LNCAP (cell line): ENCODE data around the gene PLAC1.

Source experiments
- CTCF ChIP-seq: fragments of 450-650 bp; IDR thresholded peaks from 2 replicates; pipeline ENCODE4 v1.5.1; 2017; ENCODE audit warnings: mild to moderate bottlenecking

The PLAC1 gene

DNA sequence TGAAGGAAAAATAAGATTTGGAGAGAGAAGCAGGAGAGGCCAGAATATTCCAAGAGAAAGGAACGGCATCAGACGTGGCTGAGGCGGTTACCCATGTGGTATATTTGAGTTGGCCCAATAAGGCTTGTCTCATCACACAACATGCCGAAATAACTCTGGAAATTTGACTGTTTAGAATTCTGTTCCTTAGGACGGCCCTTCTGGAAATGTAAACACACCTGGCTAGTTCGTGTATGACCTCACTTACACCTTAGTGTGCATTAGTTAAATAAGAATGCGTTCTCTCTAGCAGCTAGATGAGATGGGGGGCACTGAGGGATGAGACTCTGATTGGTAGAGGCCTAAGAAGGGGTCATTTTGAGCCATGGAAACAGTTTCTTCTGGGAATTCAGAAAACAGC lies 33.2 kb upstream of the PLAC1 start:
- TF ChIP-seq CTCF, result no peak

- no peak for TF ChIP-seq CTCF
These were observed 30.6 kb upstream of the PLAC1 start for GRCh38 chrX:134688839-134689238.

DNA sequence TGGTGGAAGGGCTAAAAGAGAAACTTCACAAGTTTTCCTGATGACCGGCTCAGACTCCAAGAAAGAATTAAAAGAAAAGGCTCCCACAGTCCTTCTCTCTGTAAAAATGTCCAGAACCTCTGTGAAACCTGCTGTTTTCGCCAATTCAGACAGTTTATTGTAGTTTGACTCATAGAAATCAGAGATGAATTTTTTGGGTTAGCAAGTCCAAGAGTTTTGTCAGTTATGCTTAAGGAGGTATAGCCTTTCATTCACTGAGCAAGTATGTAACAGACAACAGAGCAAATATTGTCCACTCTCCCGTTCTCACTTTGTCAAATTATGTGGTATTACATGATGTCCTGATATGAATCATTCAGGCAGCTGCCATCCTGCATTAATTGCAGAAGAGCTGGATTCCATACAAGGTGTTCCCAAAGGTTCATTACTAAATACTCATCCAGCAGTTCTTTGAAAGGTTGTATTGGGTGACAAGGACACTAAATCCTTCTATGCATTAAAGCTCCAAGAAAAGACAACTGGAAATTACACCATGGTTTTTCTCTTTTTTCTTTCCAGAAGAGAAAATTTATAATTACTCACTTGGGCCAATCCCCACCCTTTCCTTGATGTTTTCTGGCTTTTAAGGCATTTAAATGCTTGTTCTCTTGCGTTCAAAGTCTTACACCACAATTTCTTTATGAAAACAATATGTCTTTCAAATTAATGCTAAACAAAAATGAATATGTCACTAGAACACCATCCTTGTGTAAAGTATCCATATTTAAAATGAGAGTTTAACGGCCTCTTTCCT lies 30.0 kb upstream of the PLAC1 start:
- TF ChIP-seq CTCF, result no peak

DNA sequence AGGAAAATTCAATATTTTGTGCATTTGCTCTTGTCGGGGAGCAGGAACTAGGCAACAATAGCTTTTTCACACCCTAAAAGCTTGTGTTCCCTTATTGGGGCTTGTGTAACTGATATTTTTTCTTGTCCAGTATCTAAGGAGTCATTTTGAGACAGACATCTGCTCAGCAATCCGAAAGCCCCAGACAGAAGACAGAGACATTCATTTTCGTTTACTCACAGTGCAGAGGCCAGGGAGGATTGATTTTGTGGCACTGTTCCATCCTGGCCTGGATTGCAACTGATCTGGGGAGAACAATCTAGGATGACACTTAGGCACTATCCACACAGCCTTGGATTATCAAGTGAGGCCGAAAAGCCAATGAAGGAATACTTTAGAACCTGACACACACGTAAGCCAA lies 27.4 kb upstream of the PLAC1 start:
- TF ChIP-seq CTCF, result no peak

DNA sequence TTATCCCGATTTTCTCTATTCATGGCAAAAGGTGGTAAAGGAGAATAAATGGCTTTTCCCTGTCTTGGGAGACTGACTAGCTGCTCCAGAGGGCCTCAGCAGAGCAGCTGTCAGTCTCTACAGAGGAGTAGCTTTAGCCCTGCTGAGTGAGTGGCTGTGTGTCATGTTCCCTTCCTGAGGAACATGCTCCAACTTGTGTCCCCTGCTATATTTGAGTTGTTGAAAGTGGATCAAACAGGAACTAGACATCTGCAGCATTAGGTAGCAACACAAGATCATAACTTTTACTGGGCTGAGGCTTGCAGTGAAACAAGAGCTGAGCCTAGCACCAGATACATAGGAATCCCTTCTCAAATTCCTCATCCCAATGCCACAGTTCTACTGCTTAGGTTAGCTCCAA lies 26.7 kb upstream of the PLAC1 start:
- no peak for TF ChIP-seq CTCF

- no peak for TF ChIP-seq CTCF
These were observed 25.2 kb upstream of the PLAC1 start for GRCh38 chrX:134683351-134684005.

DNA sequence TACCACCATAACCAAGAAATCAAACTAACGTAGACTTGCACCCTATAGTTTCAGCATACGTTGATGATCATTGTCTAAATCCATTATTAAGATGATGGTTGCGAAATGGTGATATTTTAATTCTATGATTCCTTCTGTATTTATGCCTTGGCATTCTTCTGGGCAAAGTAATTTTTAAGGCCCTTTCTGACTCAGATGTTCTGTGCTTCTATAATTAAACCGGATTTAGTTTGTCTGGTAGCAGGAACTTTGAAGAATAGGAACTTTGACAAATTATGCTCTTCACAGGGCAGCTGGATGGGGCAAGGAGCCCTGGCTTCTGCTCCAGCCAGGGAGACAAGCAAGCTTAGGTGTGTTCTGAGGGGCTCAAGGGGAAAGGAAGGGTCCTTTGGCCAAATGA lies 23.8 kb upstream of the PLAC1 start:
- TF ChIP-seq CTCF, result no peak
